GM12801 (cell line): ENCODE data around the gene HOOK1.

Source experiments
- TF ChIP-seq, protein P1 (sequence below): IDR thresholded peaks from one replicate; pipeline ENCODE4 v1.5.1; 2011; ENCODE audit warnings: control low read depth; ENCODE audit not compliant: insufficient read length; ENCODE audit errors: extremely low read depth

The HOOK1 gene

DNA sequence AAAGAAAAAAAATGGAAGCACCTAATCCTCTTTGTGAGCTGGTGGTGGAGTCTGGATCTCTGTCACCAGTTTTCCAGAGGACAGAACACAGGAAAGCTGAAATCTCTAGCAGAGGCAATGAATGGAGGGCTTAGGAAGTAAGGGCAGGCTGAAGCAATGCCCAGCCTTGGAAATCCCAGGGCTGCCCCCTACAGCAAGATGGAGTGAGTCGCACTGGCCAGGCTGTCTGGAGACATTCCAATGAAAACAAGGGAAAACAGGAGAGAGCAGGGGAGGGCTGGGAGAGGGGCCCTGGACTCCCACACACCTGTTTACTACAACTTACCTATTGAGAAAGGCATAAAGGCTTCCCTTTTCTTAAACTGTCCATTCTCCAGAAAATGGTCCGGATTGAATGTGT, 85.9 kb downstream of the HOOK1 start:
- TF ChIP-seq, protein P1, sequence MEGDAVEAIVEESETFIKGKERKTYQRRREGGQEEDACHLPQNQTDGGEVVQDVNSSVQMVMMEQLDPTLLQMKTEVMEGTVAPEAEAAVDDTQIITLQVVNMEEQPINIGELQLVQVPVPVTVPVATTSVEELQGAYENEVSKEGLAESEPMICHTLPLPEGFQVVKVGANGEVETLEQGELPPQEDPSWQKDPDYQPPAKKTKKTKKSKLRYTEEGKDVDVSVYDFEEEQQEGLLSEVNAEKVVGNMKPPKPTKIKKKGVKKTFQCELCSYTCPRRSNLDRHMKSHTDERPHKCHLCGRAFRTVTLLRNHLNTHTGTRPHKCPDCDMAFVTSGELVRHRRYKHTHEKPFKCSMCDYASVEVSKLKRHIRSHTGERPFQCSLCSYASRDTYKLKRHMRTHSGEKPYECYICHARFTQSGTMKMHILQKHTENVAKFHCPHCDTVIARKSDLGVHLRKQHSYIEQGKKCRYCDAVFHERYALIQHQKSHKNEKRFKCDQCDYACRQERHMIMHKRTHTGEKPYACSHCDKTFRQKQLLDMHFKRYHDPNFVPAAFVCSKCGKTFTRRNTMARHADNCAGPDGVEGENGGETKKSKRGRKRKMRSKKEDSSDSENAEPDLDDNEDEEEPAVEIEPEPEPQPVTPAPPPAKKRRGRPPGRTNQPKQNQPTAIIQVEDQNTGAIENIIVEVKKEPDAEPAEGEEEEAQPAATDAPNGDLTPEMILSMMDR = no peak

DNA sequence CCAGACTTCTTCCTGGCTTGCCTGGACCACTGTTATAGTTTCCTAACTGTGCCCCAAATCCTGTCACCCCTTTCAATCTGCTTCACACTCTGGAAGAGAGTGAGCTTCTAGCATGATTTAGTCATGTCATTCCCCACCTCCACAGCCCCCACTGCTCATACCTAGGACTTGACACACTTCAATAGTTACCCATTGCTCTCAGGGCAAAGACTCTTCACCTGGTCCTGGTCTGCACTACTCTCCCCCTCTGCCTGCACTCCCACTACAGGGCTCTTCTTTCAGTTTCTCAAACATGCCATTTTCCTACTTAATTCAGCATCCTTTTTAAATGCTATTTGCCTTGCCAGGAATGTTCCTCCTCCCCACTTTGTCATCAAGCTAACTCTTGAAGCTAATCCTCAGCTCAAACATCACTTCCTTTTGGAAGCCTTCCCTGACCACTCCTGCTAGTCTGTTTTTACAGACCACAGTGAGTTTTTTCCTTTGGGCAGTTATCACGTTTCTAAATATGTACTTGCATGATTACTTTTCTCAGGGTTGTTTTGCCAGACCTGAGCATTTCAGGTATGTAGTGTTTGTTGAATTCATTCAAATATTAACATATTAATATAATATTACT, 87.1 kb downstream of the HOOK1 start:
- TF ChIP-seq, protein P1 = no peak

DNA sequence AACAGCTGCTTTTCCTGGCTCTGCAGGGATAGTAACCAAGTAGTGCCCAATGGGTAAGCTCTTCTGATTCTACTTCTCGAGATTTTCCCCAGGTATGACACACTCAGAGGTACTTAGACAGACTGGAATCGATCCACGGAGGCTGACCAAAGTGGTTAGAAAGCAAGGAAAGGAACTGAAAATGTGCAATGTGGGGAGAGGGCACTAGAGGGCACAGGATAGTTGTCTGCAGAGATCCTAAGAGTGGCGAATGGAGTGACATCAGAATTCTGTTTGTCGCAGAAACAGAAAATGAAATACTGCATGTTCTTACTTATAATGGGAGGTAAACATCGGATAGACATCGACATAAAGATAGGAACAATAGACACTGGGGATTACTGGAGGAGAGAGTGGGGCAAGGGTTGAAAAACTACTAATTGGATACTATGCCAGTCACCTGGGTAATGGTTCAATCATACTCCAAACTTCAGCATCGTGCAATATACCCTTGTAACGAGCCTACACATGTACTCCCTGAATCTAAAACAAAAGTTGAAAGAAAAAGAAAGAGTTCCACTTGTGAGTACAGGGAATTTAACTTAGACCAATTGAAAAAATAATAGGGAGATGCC, 88.5 kb downstream of the HOOK1 start:
- TF ChIP-seq, protein P1 = no peak

DNA sequence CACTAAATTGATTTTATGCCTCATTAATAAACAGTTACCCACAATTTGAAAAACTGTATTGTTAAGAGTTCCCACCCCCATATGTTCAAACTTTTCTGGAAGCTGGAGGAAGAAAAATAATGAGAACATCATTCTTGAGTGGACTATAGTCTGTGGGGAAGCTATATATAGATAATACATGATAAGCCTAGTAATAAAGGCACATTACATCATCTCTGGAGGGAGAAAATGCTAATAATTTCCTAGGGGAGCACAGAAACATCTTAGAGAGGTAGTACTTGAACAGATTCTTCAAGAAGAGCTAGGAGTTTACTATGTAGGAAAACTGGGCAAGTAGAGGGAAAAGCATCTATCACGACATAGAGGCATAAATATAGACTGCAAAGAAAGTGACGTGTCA, 92.2 kb downstream of the HOOK1 start:
- TF ChIP-seq, protein P1 = no peak

DNA sequence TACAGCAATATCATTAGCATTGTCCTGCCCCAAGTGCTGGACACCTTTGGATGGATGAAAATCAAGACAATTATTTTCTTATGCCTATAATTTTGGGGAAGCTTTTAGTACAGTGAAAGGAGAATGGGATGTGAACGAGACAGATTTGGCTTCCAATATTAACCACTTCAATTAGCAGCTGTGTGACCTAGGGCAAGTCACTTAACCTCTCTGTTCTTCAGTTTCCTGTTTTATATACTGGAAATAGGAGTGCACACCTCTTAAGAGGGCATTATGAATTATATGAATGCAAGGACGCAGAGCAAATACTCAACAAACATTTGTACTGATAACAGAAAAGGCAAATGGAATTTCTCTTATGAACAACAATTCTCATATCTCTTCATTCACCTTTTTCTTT, 93.3 kb downstream of the HOOK1 start:
- TF ChIP-seq, protein P1 = no peak

DNA sequence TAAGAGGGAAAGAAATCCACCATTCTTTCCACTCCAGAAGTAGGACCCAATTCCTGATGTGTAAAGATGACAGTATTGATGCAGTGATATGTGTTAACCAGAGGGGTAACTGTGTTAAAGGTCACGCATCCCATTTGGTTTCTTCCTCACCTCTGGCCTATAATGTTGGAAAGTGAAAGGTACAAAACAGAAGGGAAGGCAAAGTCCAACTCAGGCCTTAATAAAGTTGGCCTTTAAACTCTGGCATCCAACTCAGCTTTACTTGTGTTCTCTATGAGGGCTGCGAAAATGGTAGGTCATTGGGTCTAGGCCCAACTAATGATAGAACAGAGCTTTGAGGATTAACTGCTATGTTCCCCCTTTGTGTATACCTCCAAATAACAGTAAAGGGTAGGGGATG, 93.9 kb downstream of the HOOK1 start:
- TF ChIP-seq, protein P1 = no peak

DNA sequence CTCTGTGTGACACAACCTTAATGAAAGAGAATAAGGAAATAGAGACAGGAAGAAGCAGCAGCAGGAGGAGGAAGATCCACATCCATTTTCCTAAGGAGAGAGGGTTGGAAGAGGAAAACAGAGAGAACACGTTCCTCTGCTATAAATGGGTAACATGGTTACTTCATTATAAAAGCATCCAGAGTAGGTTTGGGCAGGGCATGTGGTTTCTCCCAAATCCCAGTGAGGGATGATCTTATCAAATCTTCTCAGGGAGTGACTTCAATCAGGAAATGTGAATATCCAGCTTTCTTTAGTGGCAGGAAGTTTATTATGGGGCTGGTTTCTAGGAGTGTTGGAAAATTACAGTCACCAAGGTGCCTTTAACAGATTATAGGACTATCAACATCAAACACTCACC, 100.8 kb downstream of the HOOK1 start:
- TF ChIP-seq, protein P1 = no peak
